GM12878 (cell line): ENCODE data around the gene ARHGAP26. TPM values are rescaled to one million over a fixed set of nuclear protein-coding genes. Genes with fewer than 3 reads are reported as not detected.

Experiments used
- ATAC-seq: fragments of 200-7000 bp; cut with Tn5 transposase; 3 replicates; pipeline ENCODE4 v1.9.1; 2020; ENCODE audit warnings: mild to moderate bottlenecking, moderate library complexity
- BruUV-seq: library from RNA; stranded (reverse); fragments of 400-500 nt; replicated peaks from 2 replicates; lab custom pipeline; 2021; lab: Mats Ljungman, UMichigan
- CTCF ChIA-PET: fragments of 300-600 bp; sonication (Branson Sonifier 250); formaldehyde crosslinking; extraction: SDS; loops from one replicate; lab custom pipeline; 2021; ENCODE audit warnings: inconsistent platforms; lab: Yijun Ruan, JAX
- POLR2A ChIA-PET: fragments of 350-600 bp; formaldehyde crosslinking; extraction: SDS; loops from one replicate; lab custom pipeline; 2021; ENCODE audit warnings: inconsistent platforms; lab: Charles Lee
- RAD21 ChIA-PET: fragments of 300-600 bp; sonication (Branson Sonifier 250); formaldehyde crosslinking; loops from one replicate; lab custom pipeline; 2023; ENCODE audit warnings: antibody characterized with exemption; ENCODE audit not compliant: unreplicated experiment; lab: Charles Lee
- SMC1A ChIA-PET: fragments of 300-600 bp; sonication (Branson Sonifier 250); formaldehyde crosslinking; loops from one replicate; lab custom pipeline; 2023; ENCODE audit not compliant: unreplicated experiment, uncharacterized antibody; lab: Charles Lee
- DNase-seq: peaks from one replicate; pipeline ENCODE4 v3.0.0-alpha.2; 2011; ENCODE audit warnings: low read depth, low spot score
- FAIRE-seq: peaks from 3 replicates; lab custom pipeline; 2011; peaks lifted over from hg19 to GRCh38; lab: Jason Lieb, UNC
- H2AFZ ChIP-seq: 2 replicates; pipeline ENCODE4 v1.6.0; 2011; ENCODE audit warnings: low read depth, low read length, control low read depth; ENCODE audit not compliant: control insufficient read depth
- H3K27ac ChIP-seq: 2 replicates; pipeline ENCODE4 v1.5.1; 2011; ENCODE audit warnings: control low read depth; ENCODE audit not compliant: control insufficient read depth, insufficient read depth
- H3K27me3 ChIP-seq, 2 experiments: replicated peaks in 1 of 2; 2 replicates each; pipeline versions ENCODE4 v1.6.0 to v1.6.1; 2011; ENCODE audit warnings: low read length in 1 of 2; ENCODE audit not compliant: control insufficient read depth in 2 of 2, insufficient read depth in 2 of 2
- H3K36me3 ChIP-seq, 2 experiments: 2 replicates each; pipeline ENCODE4 v1.5.1; 2011; ENCODE audit warnings: low read length in 1 of 2; ENCODE audit not compliant: control insufficient read depth in 2 of 2, insufficient read depth in 2 of 2
- H3K4me1 ChIP-seq: 2 replicates; pipeline ENCODE4 v1.6.1; 2011; ENCODE audit warnings: mild to moderate bottlenecking, low read length, moderate library complexity, mixed read lengths; ENCODE audit not compliant: control insufficient read depth, insufficient read depth
- H3K4me2 ChIP-seq: 2 replicates; pipeline ENCODE4 v1.6.0; 2011; ENCODE audit warnings: control low read depth; ENCODE audit not compliant: control insufficient read depth, insufficient read depth
- H3K4me3 ChIP-seq: fragments of 200-600 bp; sonication (generic); 2 replicates; pipeline ENCODE4 v1.5.1; 2016
- H3K79me2 ChIP-seq: 2 replicates; pipeline ENCODE4 v1.6.0; 2011; ENCODE audit warnings: low read length; ENCODE audit not compliant: control insufficient read depth, insufficient read depth
- H3K9ac ChIP-seq: 2 replicates; pipeline ENCODE4 v1.8.0; 2011; ENCODE audit warnings: low read length, control low read depth, mixed read lengths; ENCODE audit not compliant: control insufficient read depth, insufficient read depth
- H3K9me3 ChIP-seq: replicated peaks from 3 replicates; pipeline ENCODE4 v1.5.1; 2011; ENCODE audit warnings: mild to moderate bottlenecking, low read length; ENCODE audit not compliant: control insufficient read depth, insufficient read depth
- H4K20me1 ChIP-seq: 2 replicates; pipeline ENCODE4 v1.6.0; 2011; ENCODE audit not compliant: control insufficient read depth, insufficient read depth
- ATF2 ChIP-seq: IDR thresholded peaks from 2 replicates; pipeline ENCODE4 v1.6.1; 2012; ENCODE audit warnings: low read length, inconsistent platforms
- ATF3 ChIP-seq: IDR thresholded peaks from 2 replicates; pipeline ENCODE4 v1.6.1; 2011; ENCODE audit warnings: low read depth, mild to moderate bottlenecking, low read length, moderate library complexity, borderline replicate concordance; ENCODE audit errors: extremely low read depth
- E2F8 ChIP-seq: fragments of 450-650 bp; IDR thresholded peaks from 2 replicates; pipeline ENCODE4 v1.6.1; 2018; ENCODE audit warnings: mild to moderate bottlenecking, low read depth, moderate library complexity; ENCODE audit not compliant: partially characterized antibody
- EED ChIP-seq: sonication (generic); IDR thresholded peaks from 2 replicates; pipeline ENCODE4 v1.6.1; 2016; ENCODE audit warnings: antibody characterized with exemption, low read depth
- EP300 ChIP-seq, 2 experiments: fragments of 150-350 bp in 1 of 2; IDR thresholded peaks; 2 replicates each; pipeline ENCODE4 v1.6.1; 2011 to 2012; ENCODE audit warnings: low read depth in 2 of 2, low read length in 2 of 2, borderline replicate concordance in 1 of 2, improper control_type of control experiment in 1 of 2, inconsistent platforms in 1 of 2; ENCODE audit not compliant: control insufficient read depth in 1 of 2
- FOS ChIP-seq: IDR thresholded peaks from 3 replicates; pipeline ENCODE4 v1.6.1; 2011; ENCODE audit warnings: borderline replicate concordance; ENCODE audit not compliant: insufficient read length; ENCODE audit errors: extremely low read depth
- IKZF1 ChIP-seq: fragments of 450-650 bp; conservative IDR thresholded peaks from 2 replicates; pipeline ENCODE4 v1.6.1; 2017; ENCODE audit warnings: antibody characterized with exemption, mild to moderate bottlenecking
- MTA3 ChIP-seq: IDR thresholded peaks from 2 replicates; pipeline ENCODE4 v1.6.1; 2012; ENCODE audit warnings: low read length, inconsistent platforms, borderline replicate concordance
- NRF1 ChIP-seq: conservative IDR thresholded peaks from 2 replicates; pipeline ENCODE4 v1.6.1; 2011; ENCODE audit warnings: mild to moderate bottlenecking, low read depth, low read length, improper control_type of control experiment
- PML ChIP-seq: IDR thresholded peaks from 2 replicates; pipeline ENCODE4 v1.6.1; 2012; ENCODE audit warnings: low read length, inconsistent platforms
- POLR2A ChIP-seq: IDR thresholded peaks from 2 replicates; pipeline ENCODE4 v1.6.1; 2011; ENCODE audit warnings: low read depth, mild to moderate bottlenecking, low read length
- RFX5 ChIP-seq: IDR thresholded peaks from 2 replicates; pipeline ENCODE4 v1.6.1; 2011; ENCODE audit warnings: low read depth, low read length, improper control_type of control experiment
- SMC3 ChIP-seq: IDR thresholded peaks from 2 replicates; pipeline ENCODE4 v1.6.1; 2011; ENCODE audit warnings: low read length, improper control_type of control experiment, borderline replicate concordance
- YBX1 ChIP-seq: fragments of 450-650 bp; IDR thresholded peaks from 2 replicates; pipeline ENCODE4 v1.6.1; 2016; ENCODE audit warnings: antibody characterized with exemption
- YY1 ChIP-seq: IDR thresholded peaks from 2 replicates; pipeline ENCODE4 v1.6.1; 2011; ENCODE audit warnings: low read depth, mild to moderate bottlenecking, low read length
- ZBED1 ChIP-seq: IDR thresholded peaks from 2 replicates; pipeline ENCODE4 v1.6.1; 2016; ENCODE audit warnings: borderline replicate concordance
- ZBTB33 ChIP-seq: fragments of 450-650 bp; IDR thresholded peaks from 2 replicates; pipeline ENCODE4 v1.6.1; 2017; ENCODE audit warnings: mild to moderate bottlenecking
- ZNF384 ChIP-seq: IDR thresholded peaks from 2 replicates; pipeline ENCODE4 v1.6.1; 2012; ENCODE audit warnings: low read depth, mild to moderate bottlenecking, low read length, improper control_type of control experiment, borderline replicate concordance
- WGBS: methylation state at CpG from one replicate; pipeline ENCODE4 v1.1.6; 2016; ENCODE audit warnings: low lambda C conversion rate; ENCODE audit not compliant: insufficient replicate concordance, insufficient coverage; ENCODE audit errors: missing lambda C conversion rate; 5-methylcytosine and 5-hydroxymethylcytosine counted together
- in situ Hi-C: fragments of 300-500 bp; cut with MboI; formaldehyde crosslinking; loops from 9 replicates; pipeline ENCODE4 v1.14.3; 2018; ENCODE audit warnings: mixed read lengths
- intact Hi-C: fragments of 100-400 bp; cut with micrococcal nuclease; formaldehyde crosslinking; loops from one replicate; pipeline ENCODE4 v1.14.2; 2022; ENCODE audit not compliant: unreplicated experiment
- polyA plus RNA-seq, 11 experiments: library from polyadenylated mRNA; depleted of rRNA in 4 of 11; unstranded in 6 of 11; stranded (reverse) in 5 of 11; fragments of >200 nt; fragmentation: Nextera tagmentation in 4 of 11; fragmentation: Illumina TruSeq in 1 of 11; extraction: Ambion mirVana in 4 of 11; extraction: Trizol in 1 of 11; gene quantifications; 1 replicate in 1 of 11; 2 replicates in 10 of 11; pipeline versions ENCODE4 v1.2.1 to v1.2.3, GENCODE V29; 2011 to 2016; ENCODE audit warnings: inconsistent platforms in 2 of 11, missing spikeins in 2 of 11, low read depth in 1 of 11
- total RNA-seq, 4 experiments: library from RNA; depleted of rRNA in 3 of 4; stranded (reverse); fragments of >200 nt in 3 of 4; fragmentation: Illumina TruSeq in 1 of 4; extraction: Trizol in 1 of 4; gene quantifications; 2 replicates each; pipeline versions ENCODE4 v1.2.1 to v1.2.3, GENCODE V29; 2013 to 2021

The ARHGAP26 gene
- total and polyA plus RNA-seq, 10 of the 15 experiments (the other 5 are each of a cell fraction or from before 2014, with no cell fraction given) = 9.4 to 41.5 (median 19.3) TPM

GRCh38 chr5:143251190-143251589 is 481.0 kb downstream of the ARHGAP26 start:
- H3K9me3 ChIP-seq = no peaks in the 10 kb centered on the region
- H2AFZ ChIP-seq = no peak overlapping the region
- 87% methylated on average over 3 of the region's 3 CpGs for WGBS
- in situ Hi-C loops (no loop called here), intact Hi-C loops (loop anchor here (1.0 kb wide), 1 partner anchor 21 kb away; no protein-coding TSS in a partner anchor)
- no peaks in the 10 kb centered on the region for H3K27me3 ChIP-seq
- SMC1A ChIA-PET = interaction anchor here (0.6 to 6.2 kb wide), 7 partner anchors 19 to 137 kb away, joined by 3 to 60 read pairs (median 3); no protein-coding TSS in a partner anchor
- DNase-seq (no peak), ATAC-seq (peak; percentile 90), FAIRE-seq (peak; percentile 18)
- H3K79me2 ChIP-seq = no peaks in the 10 kb centered on the region
- RAD21 ChIA-PET = interaction anchor here (0.7 to 1.3 kb wide), 3 partner anchors 34 to 63 kb away, joined by 3 to 4 read pairs (median 4); no protein-coding TSS in a partner anchor
- H3K4me1 ChIP-seq = peaks cover 22% of the 10 kb centered on the region
- H3K9ac ChIP-seq = no peak overlapping the region; the same call in 1 of the 2 replicates
- peak overlapping the region; percentile 59 for H3K27ac ChIP-seq
- CTCF ChIA-PET = interaction anchor here (1.1 kb wide), 1 partner anchor 106 kb away, joined by 3 read pairs; no protein-coding TSS in a partner anchor
- no peak overlapping the region for H3K4me3 ChIP-seq
- POLR2A ChIA-PET = no interaction called here
- BruUV-seq = no TSS peak
- H3K36me3 ChIP-seq = no peaks in the 10 kb centered on the region
- H4K20me1 ChIP-seq = no peaks in the 10 kb centered on the region
- no peak overlapping the region for H3K4me2 ChIP-seq
- TF ChIP-seq ZBED1 = no peak
- TF ChIP-seq FOS = no peak
- no peak for TF ChIP-seq ZNF384
- TF ChIP-seq NRF1 = no peak
- no peak for TF ChIP-seq ZBTB33
- peak; percentile 76; the same call in 1 of the 2 replicates for TF ChIP-seq PML
- TF ChIP-seq YY1 = 0 out of 2 replicates have a peak, but pooled peaks have one; percentile 5
- peak; percentile 86 for TF ChIP-seq ATF2
- TF ChIP-seq SMC3 = peak; percentile 22; the same call in 1 of the 2 replicates
- peak; percentile 82; the same call in 1 of the 2 replicates for TF ChIP-seq EED
- TF ChIP-seq E2F8 = no peak
- no peak for TF ChIP-seq ATF3
- TF ChIP-seq POLR2A = no peak
- TF ChIP-seq MTA3 = 0 out of 2 replicates have a peak, but pooled peaks have one; percentile 25
- no peak for TF ChIP-seq YBX1
- no peak for TF ChIP-seq RFX5
- TF ChIP-seq IKZF1 = peak; percentile 67
- 0 out of 4 replicates have a peak, but pooled peaks have one; percentile 7 to 21 for TF ChIP-seq EP300 (IDR thresholded peaks at IDR 0.05; ENCODE audit: borderline replicate concordance in 1 of 2, control insufficient read depth in 1 of 2, low read depth in 2 of 2, low read length in 2 of 2)
